Stimulated activated CD8-positive, alpha-beta memory T cell treated with anti-CD3 and anti-CD28 coated beads, Interleukin-7, amount 100 ng/mL, for 1 hour (primary cell): ENCODE measurements around the gene DGKG.

Experiments used
- DNase-seq, 2 donors: peaks; one replicate each; pipeline ENCODE4 v3.0.0-alpha.2; 2020; ENCODE audit warnings: low read depth in 2 of 2

Gene DGKG

GRCh38 chr3:186367631-186368030 lies 5.6 kb upstream of the DGKG start:
- no peak for DNase-seq

GRCh38 chr3:186366206-186366605 lies 4.2 kb upstream of the DGKG start:
- no peak for DNase-seq

GRCh38 chr3:186365202-186365974 lies 3.4 kb upstream of the DGKG start:
- DNase-seq = no peak

GRCh38 chr3:186362988-186363387 lies 954 bp upstream of the DGKG start:
- DNase-seq = no peak

DNA sequence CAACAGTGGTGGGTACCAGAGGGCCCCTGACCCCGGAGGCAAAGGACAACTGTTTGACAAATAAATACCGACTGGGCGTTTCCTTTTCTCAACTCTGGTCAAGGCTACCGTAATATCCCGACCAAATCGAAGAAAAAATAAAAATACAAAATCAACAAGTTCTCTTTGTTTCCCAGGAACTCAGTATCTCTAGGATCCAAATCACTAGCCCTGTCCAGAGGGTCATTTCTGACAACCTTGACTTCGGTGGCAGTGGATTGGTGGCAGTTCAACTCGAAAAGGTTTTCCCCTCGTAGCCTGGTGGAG lies 456 bp upstream of the DGKG start:
- DNase-seq = no peak

DNA sequence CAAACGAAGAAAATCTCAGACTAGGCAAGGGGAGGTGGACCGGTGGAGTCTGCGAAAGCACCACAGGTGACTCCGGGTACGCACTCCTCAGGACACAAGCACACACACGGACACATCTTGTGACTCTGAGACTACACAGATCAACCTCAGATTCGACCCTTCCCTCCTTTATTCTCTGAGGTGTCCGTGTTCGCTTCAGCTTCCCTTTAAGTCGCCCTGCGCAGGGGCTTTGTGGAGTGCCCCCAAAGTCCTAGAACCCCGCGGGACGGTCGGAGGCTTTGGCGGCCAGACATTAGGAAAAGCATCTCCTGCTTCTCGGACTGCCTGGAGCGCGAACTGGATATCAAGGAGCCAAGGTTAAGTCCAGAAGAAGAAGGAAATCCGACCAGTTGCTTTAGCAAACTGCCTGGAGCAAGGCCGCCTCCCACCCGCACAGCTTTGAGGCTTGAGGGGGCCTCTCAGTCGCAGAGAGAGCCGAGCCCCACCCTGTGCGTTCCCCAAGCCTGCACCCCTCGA lies 730 bp downstream of the DGKG start:
- no peak for DNase-seq

DNA sequence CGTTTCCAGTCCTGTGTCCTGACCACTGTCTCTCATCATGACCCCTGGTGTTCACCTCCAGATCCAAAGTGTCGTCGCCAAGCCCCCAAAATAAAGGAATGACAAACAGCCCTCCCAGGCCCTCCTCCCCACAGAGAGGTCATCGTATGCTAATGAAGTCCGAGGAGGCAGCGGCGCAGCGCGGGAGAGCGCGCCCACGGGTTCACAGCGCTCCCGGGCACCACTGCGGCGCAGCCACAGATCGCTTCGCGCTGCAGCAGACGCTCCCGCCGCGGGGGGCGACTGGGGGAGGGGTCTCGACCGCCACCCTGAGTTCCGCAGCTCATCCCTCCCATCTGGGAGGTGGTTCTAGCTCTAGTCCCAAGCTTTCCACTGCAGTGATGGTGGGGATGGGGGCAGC lies 1.3 kb downstream of the DGKG start:
- DNase-seq = no peak

DNA sequence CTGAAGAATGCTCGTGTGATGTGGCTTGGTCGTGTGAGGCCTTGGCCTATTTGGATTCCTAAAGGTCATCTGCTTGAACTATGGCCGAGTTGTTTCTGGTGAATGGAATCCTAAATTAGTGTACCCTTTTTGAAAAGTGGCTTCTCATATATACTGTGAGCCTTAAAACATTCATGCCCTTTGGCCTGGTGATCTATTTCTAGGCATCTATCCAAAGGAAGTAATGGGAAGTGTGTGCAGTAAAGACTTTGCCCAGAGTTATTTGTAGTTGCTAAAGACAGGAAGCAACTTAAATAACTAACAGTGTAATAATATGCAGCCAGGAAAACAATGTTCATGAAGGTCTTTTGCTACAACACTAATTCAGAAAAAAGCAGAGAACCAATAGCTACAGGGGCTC lies 3.0 kb downstream of the DGKG start:
- no peak for DNase-seq

GRCh38 chr3:186356152-186356551 lies 5.9 kb downstream of the DGKG start:
- DNase-seq = no peak

DNA sequence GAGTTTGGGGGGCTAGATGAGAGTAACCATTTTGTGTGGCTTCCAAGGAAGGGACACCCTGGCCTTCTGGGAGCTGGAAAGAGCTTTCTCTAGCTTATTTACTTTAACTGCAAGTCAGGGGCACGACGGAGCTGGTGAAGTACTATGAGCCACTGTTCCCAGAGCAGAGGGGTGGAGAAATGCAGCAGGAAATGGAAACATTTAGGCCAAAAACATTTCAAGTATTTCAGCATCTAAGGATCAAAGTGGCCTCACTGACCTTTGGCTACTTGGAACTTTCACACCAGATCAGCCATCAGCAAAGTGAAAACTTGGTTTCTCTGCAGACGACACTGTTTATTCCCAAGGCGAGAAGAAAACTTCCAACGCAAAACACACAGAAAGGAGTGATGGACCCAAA lies 7.9 kb downstream of the DGKG start:
- DNase-seq = no peak

GRCh38 chr3:186352369-186352768 lies 9.7 kb downstream of the DGKG start:
- no peak for DNase-seq

DNA sequence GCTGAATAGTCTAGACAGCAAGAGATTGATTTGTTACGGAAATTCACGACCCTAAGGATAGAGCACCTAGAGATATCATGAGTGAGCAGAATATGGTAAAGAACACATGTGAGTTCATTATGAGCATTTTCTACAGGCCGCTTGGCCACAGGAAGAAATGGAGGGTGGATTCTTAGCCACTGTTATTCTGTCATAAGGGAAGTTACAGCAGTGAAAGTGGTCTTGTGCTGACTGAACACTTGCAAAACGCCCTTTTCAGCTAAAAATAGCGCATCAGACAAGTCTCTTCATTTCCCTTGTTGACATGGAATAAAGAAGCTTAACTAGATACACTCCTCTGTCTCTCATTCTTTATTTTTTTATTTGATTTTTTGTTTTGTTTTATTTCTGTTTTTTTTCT lies 19.8 kb downstream of the DGKG start:
- DNase-seq = no peak

DNA sequence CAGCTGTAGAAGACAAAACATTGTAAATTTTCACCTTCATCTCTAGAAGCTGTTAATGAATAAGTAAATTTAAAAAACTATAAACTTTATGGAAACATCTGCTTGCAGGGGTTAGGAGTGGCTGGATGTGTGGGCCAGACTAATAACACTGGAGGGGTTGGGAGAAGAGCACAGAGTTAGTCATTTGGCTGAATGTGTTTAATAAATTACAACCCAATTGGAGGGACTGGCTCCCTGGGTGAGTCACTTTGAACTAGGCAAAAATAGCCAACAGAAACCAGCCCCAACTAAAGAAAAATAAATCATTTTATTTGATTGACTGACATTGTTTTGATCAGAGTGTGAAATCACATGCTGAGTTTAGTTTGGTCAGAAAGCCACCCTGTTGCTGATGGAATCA lies 21.8 kb downstream of the DGKG start:
- DNase-seq = no peak

DNA sequence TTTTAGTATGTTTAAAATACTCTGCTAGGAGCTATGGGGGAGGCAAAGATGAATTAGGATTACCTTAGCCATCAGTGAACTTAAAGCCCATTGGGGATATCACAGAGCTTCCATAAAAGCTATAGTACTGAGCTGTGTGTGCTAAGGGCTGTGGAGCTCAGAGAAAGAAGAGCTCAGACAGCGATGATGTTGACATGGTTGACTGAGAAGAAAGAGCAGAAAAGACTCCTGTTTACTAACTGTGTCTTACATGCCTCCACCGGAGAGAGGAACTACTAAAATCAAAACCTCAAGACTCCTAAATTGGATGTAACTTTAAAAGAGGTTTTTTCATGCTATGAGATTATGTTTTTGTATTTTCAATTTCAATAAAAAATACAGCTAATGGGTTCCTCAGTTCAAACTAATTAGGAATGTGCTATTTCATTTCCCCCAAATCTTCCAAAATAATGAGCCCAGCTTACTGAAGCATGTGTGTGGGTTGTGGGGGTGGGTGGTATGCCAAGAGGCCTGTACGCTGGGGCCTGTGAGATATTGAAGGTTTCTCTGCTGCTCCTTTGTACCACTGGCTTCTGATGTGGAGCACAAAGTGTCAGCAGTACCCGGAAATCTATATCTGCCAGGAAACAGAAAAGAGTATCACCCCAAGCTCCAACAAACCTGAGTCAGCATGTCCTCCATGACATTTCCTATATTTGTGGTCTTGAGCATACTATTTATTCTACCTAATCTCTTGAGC lies 22.7 kb downstream of the DGKG start:
- no peak for DNase-seq

DNA sequence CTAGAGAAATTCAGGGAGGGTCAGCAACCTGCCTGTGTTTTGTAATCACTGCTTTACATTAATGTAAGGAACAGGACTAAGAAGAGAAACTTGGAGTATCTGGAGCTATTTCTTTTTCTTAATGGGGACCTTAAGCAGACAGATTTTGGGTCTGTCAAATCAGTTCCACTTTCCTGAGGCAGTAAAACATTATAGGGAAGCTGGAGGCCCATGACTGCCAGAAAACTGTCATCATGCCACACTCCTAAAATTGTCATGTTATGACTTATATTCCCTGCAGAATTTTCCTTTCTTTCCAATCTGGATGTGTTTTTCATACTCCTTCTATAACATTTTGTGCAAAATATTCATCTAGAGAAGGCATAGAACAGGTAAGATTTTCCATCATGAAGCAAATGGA lies 28.8 kb downstream of the DGKG start:
- DNase-seq = no peak

- no peak for DNase-seq
Observed at GRCh38 chr3:186330772-186331460, 31.1 kb downstream of the DGKG start.

DNA sequence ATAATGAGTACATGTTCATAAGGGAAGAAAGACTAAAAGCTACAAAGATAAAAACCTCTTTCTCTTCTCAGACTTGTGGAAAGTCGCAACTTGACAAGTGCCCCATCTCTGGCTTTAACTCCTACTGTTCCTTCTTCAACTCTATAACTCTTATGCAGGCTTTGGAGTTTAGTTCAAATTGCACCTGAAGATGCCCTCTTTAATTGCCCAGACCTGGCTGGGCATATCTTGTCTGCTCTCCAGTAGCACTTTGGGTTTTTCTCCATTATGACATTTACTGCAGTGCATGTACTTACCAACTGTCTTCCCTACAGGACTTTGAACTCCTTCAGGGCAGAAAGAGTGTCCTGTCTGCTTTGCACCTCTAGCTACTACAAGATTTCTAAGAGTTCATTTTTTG lies 32.4 kb downstream of the DGKG start:
- no peak for DNase-seq

DNA sequence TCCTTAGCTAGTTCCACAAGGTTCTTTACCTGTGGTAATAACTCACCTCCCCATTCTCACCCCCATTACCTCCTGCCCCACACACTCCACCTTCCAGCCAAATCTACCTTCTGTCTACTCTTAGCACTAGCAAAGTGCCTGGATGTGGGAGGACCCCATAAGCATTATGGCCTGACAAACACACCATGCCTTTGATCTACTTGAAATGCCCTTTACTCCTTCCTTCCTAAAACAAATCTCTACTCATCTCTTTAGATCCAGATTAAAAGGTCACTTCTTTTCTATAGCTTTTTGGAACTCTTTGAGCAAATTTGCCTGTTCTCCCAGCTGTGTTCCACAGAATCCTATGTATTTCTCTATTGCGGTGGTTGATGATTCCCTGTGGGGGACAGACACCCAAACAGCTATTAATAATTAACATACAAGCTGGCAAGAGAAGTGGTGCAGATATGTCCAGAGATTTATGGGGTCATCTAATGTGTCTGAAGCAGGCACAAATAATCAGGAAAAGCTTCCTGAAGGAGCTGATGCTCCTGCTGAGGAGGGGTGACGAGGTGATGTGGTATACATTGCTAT lies 34.0 kb downstream of the DGKG start:
- no peak for DNase-seq

- DNase-seq = no peak
Observed at GRCh38 chr3:186322761-186323160, 39.3 kb downstream of the DGKG start.

GRCh38 chr3:186321746-186322145 lies 40.3 kb downstream of the DGKG start:
- no peak for DNase-seq

DNA sequence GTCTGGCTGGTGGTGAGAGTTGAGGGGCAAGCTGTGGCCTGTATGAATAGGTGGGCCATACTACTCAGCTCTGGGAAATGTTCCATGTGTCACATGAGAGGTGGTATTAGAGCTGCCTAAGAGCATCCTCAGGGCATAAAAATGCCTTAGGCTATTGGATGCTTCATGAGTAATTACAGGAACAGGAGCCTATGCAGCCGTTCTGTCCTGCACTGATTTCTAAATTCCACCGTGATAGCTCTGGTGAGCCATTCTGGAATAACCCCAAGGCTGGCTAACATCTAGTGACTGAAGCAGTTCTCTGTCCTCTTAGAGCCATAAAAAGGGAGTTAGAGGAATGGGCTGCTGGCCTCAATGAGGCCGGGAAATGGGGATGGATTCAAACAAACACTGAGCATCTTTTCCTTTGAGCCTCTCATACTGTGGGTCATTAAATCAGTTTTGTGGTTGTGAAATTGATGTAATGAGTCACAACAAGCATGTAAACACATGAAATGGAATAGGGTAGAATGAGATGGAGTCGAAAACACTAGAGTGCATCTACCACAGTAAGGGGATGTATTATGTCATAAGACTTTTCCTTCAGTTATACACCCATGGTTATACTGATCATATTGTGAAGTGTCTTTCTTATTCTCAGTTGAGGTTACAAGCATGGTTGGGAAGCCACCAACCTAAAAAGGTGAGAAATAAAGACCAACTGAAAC lies 41.0 kb downstream of the DGKG start:
- no peak for DNase-seq

DNA sequence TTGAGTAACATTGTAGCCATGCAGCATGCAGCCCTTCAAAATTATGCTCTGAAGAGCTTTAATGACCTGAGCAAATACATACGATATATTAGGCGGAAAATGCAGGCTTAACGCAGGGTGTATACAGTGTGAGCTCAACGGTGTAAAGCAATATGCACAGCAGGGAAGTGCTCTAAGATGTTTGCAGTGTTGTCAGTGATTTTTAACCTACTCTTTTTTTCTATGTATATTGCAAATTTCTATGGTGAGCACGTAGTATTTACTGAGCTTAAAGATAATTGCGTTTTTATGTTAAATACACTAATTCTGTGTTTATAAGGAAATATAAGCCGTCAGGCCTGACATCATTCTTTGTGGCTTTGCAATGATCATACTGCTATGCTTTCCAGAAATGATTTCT lies 42.1 kb downstream of the DGKG start:
- DNase-seq = no peak
